SK-N-SH (cell line): ENCODE data around the gene CHFR.

Experiments used
- CTCF ChIP-seq: fragments of 200-600 bp; sonication (generic); IDR thresholded peaks from 2 replicates; pipeline ENCODE4 v1.6.1; 2017; ENCODE audit warnings: antibody characterized with exemption, mild to moderate bottlenecking, moderate library complexity
- EZH2phosphoT487 ChIP-seq: fragments of 200-600 bp; sonication (generic); IDR thresholded peaks from 2 replicates; pipeline ENCODE4 v1.6.1; 2017; ENCODE audit warnings: low read depth, mixed run types, mild to moderate bottlenecking, antibody characterized with exemption, moderate library complexity, borderline replicate concordance
- FOXM1 ChIP-seq: IDR thresholded peaks from 2 replicates; pipeline ENCODE4 v1.4.0; 2012; ENCODE audit warnings: low read depth, mild to moderate bottlenecking
- GATA2 ChIP-seq: sonication (generic); formaldehyde crosslinking; IDR thresholded peaks from 2 replicates; pipeline ENCODE4 v1.5.0; 2020; ENCODE audit warnings: mild to moderate bottlenecking, missing genetic modification reagents
- MAX ChIP-seq: IDR thresholded peaks from 2 replicates; pipeline ENCODE4 v1.4.0; 2012; ENCODE audit warnings: low read depth
- POLR2AphosphoS5 ChIP-seq: IDR thresholded peaks from 2 replicates; pipeline ENCODE4 v1.6.1; 2012; ENCODE audit warnings: low read depth, low read length
- RCOR1 ChIP-seq: fragments of 150-350 bp; IDR thresholded peaks from 2 replicates; pipeline ENCODE4 v1.6.1; 2017; ENCODE audit warnings: antibody characterized with exemption, low read length
- RFX5 ChIP-seq: IDR thresholded peaks from 2 replicates; pipeline ENCODE4 v1.6.1; 2012; ENCODE audit warnings: mild to moderate bottlenecking, improper control_type of control experiment, low read length
- RXRA ChIP-seq: IDR thresholded peaks from 2 replicates; pipeline ENCODE4 v1.4.0; 2012; ENCODE audit warnings: low read depth, mild to moderate bottlenecking, borderline replicate concordance
- TAF1 ChIP-seq: IDR thresholded peaks from 2 replicates; pipeline ENCODE4 v1.6.1; 2012; ENCODE audit warnings: low read depth, mild to moderate bottlenecking, low read length, moderate library complexity, borderline replicate concordance
- USF1 ChIP-seq: IDR thresholded peaks from 2 replicates; pipeline ENCODE4 v1.4.0; 2012; ENCODE audit warnings: low read depth, borderline replicate concordance
- YY1 ChIP-seq: IDR thresholded peaks from 2 replicates; pipeline ENCODE4 v1.4.0; 2012; ENCODE audit warnings: low read depth, mild to moderate bottlenecking

- TF ChIP-seq RCOR1 = no peak
- TF ChIP-seq RXRA = no peak
- no peak for TF ChIP-seq CTCF
- TF ChIP-seq EZH2phosphoT487 = no peak
- TF ChIP-seq POLR2AphosphoS5 = no peak
- TF ChIP-seq GATA2 (CRISPR knock-in tag) = no peak
- no peak for TF ChIP-seq YY1
- no peak for TF ChIP-seq RFX5
- no peak for TF ChIP-seq USF1
- no peak for TF ChIP-seq MAX
- TF ChIP-seq FOXM1 = no peak
- TF ChIP-seq TAF1 = no peak
Measured at GRCh38 chr12:132814232-132814631, 73.2 kb downstream of the CHFR start.
